ENCODE data around the gene MGAM2.

DNA sequence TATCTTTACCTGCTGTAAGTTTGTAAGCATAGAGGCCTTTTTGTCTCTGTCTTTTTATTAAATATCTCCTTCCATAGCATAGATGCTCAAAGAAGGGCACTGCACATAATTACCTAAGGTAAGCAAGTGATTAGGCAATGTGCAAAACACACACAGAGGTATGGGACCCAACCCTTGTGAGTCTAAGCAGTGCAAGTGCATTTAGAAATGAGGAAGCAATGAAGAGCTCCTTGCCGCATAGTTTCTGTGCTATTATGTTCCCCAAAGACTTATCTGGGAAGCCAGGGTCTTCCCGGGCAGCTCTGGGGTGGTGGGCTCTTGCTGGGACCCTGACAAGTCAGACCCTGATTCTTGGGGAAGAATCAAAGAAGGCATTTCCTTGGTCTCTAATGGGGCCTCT, 13.5 kb upstream of the MGAM2 start:
- no peak for TF ChIP-seq SIRT6 (IDR thresholded peaks at IDR 0.05; ENCODE audit: low read length)
- no peak for TF ChIP-seq EZH2 (IDR thresholded peaks at IDR 0.05; ENCODE audit: low read depth, low read length, severe bottlenecking)
- TF ChIP-seq POLR2A (IDR thresholded peaks at IDR 0.05; ENCODE audit: control extremely low read depth in 1 of 2, low read depth in 2 of 2, low read length in 2 of 2) = no peak
- no peak for TF ChIP-seq HDAC6 (IDR thresholded peaks at IDR 0.05; ENCODE audit: low read depth, low read length)
- TF ChIP-seq, protein P1, sequence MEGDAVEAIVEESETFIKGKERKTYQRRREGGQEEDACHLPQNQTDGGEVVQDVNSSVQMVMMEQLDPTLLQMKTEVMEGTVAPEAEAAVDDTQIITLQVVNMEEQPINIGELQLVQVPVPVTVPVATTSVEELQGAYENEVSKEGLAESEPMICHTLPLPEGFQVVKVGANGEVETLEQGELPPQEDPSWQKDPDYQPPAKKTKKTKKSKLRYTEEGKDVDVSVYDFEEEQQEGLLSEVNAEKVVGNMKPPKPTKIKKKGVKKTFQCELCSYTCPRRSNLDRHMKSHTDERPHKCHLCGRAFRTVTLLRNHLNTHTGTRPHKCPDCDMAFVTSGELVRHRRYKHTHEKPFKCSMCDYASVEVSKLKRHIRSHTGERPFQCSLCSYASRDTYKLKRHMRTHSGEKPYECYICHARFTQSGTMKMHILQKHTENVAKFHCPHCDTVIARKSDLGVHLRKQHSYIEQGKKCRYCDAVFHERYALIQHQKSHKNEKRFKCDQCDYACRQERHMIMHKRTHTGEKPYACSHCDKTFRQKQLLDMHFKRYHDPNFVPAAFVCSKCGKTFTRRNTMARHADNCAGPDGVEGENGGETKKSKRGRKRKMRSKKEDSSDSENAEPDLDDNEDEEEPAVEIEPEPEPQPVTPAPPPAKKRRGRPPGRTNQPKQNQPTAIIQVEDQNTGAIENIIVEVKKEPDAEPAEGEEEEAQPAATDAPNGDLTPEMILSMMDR (IDR thresholded peaks at IDR 0.05; ENCODE audit: control extremely low read depth in 1 of 3, insufficient read depth in 1 of 3, low read depth in 1 of 3, low read length in 3 of 3) = no peak
- TF ChIP-seq BRCA1 (IDR thresholded peaks at IDR 0.05; ENCODE audit: low read depth, low read length) = no peak
- TF ChIP-seq JUN (IDR thresholded peaks at IDR 0.05; ENCODE audit: low read depth, low read length) = no peak

Data from H1 (cell line).